Measurements from ENCODE around the gene JAK1. TPM values are rescaled to one million over a fixed set of nuclear protein-coding genes. Genes with fewer than 3 reads are reported as not detected.
A peak's percentile ranks its signal among the peaks of the same experiment; 100 is the strongest.

The JAK1 gene
- total RNA-seq, 1 experiment from 2014 or later: 339 TPM

- H3K4me1 ChIP-seq (ENCODE audit: insufficient read depth, low read length, poor library complexity, severe bottlenecking): peaks cover 11% of the 10 kb centered on the region
- DNase-seq (ENCODE audit: low spot score): no peak
- TF ChIP-seq CTCF (conservative IDR thresholded peaks at IDR 0.05; ENCODE audit: low read depth, low read length) (no peak), EZH2 (IDR thresholded peaks at IDR 0.05; ENCODE audit: borderline replicate concordance, low read depth, low read length, poor library complexity, severe bottlenecking) (no peak)
- ChIA-PET POLR2A (ENCODE audit: low non-redundant PET) (interaction anchor here (0.5 kb wide), 1 partner anchor 24 kb away, joined by 4 read pairs; no protein-coding TSS in a partner anchor), CTCF (no interaction called here)
- no peaks in the 10 kb centered on the region for H3K27me3 ChIP-seq (replicated peaks; ENCODE audit: insufficient read depth, low read depth, low read length, poor library complexity)
- no peaks in the 10 kb centered on the region for H3K9me3 ChIP-seq (ENCODE audit: low read depth, low read length, poor library complexity, severe bottlenecking)
- BruUV-seq (replicated peaks): no TSS peak
- H3K27ac ChIP-seq (ENCODE audit: low read depth, low read length, poor library complexity, severe bottlenecking): no peak overlapping the region
- no peak overlapping the region for H3K4me3 ChIP-seq (ENCODE audit: low read depth, low read length, poor library complexity, severe bottlenecking)
- H3K36me3 ChIP-seq (ENCODE audit: insufficient read depth, low read length, poor library complexity, severe bottlenecking): no peaks in the 10 kb centered on the region
- intact Hi-C loops (cut with micrococcal nuclease; ENCODE audit: unreplicated experiment): no loop called here
Observed at GRCh38 chr1:64973061-64973647, 6.8 kb upstream of the JAK1 start.

DNA sequence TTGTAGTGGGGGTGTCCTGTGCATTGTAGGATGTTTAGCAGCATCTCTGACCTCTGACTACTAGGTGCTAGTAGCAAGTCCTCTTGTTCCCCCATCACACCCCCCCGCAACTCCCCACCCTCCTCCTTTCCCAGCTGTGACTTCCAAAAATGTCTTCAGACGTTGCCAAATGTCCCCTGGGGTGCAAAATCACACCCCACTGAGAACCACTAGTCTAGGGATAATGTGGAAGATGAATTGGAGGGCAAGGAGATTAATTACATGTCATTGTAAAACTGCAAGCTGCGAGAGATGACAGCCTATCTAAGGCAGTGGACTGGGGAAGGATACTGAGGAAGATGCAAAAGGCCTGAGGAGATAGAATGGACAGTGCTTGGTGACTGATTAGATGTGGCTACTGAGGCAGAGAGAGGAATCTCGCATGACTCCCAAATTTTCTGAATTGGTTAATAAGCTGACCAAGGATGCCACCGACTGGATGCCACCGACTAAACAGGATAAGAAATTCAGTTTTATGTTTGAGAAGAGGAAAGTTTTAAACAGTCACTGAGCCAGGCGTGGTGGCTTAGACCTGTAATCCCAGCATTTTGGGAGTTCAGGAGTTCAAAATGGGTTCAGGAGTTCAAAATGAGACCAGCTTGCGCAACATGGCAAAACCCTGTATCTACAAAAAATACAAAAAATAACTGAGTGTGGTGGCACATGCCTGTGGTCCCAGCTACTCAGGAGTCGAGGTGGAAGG is 3.1 kb upstream of the JAK1 start:
- ChIA-PET CTCF (no interaction called here), POLR2A (ENCODE audit: low non-redundant PET) (interaction anchor here (0.6 kb wide), 1 partner anchor 33 kb away, joined by 9 read pairs; no protein-coding TSS in a partner anchor)
- 0 out of 2 replicates have a peak, but pooled peaks have one; percentile 12 for TF ChIP-seq CTCF (conservative IDR thresholded peaks at IDR 0.05; ENCODE audit: low read depth, low read length)
- TF ChIP-seq EZH2 (IDR thresholded peaks at IDR 0.05; ENCODE audit: borderline replicate concordance, low read depth, low read length, poor library complexity, severe bottlenecking): no peak
- Histone ChIP-seq H3K27me3 (replicated peaks; ENCODE audit: insufficient read depth, low read depth, low read length, poor library complexity) (no peaks in the 10 kb centered on the region), H3K27ac (ENCODE audit: low read depth, low read length, poor library complexity, severe bottlenecking) (no peak overlapping the region), H3K4me3 (ENCODE audit: low read depth, low read length, poor library complexity, severe bottlenecking) (no peak overlapping the region), H3K4me1 (ENCODE audit: insufficient read depth, low read length, poor library complexity, severe bottlenecking) (peaks cover 22% of the 10 kb centered on the region), H3K36me3 (ENCODE audit: insufficient read depth, low read length, poor library complexity, severe bottlenecking) (no peaks in the 10 kb centered on the region), H3K9me3 (ENCODE audit: low read depth, low read length, poor library complexity, severe bottlenecking) (no peaks in the 10 kb centered on the region)
- intact Hi-C loops (cut with micrococcal nuclease; ENCODE audit: unreplicated experiment): loop anchor here (1.0 to 5.0 kb wide), 2 partner anchors 33 to 57 kb away; no protein-coding TSS in a partner anchor
- BruUV-seq (replicated peaks): no TSS peak
- DNase-seq (ENCODE audit: low spot score): peak; percentile 84

GRCh38 chr1:64967381-64967780 is 1.0 kb upstream of the JAK1 start:
- Histone ChIP-seq H3K4me3 (ENCODE audit: low read depth, low read length, poor library complexity, severe bottlenecking) (no peak overlapping the region), H3K27me3 (replicated peaks; ENCODE audit: insufficient read depth, low read depth, low read length, poor library complexity) (no peaks in the 10 kb centered on the region), H3K4me1 (ENCODE audit: insufficient read depth, low read length, poor library complexity, severe bottlenecking) (peaks cover 37% of the 10 kb centered on the region), H3K27ac (ENCODE audit: low read depth, low read length, poor library complexity, severe bottlenecking) (no peak overlapping the region), H3K36me3 (ENCODE audit: insufficient read depth, low read length, poor library complexity, severe bottlenecking) (no peaks in the 10 kb centered on the region), H3K9me3 (ENCODE audit: low read depth, low read length, poor library complexity, severe bottlenecking) (no peaks in the 10 kb centered on the region)
- no peak for TF ChIP-seq CTCF (conservative IDR thresholded peaks at IDR 0.05; ENCODE audit: low read depth, low read length)
- no peak for TF ChIP-seq EZH2 (IDR thresholded peaks at IDR 0.05; ENCODE audit: borderline replicate concordance, low read depth, low read length, poor library complexity, severe bottlenecking)
- POLR2A ChIA-PET (ENCODE audit: low non-redundant PET): no interaction called here
- no TSS peak for BruUV-seq (replicated peaks)
- intact Hi-C loops (cut with micrococcal nuclease; ENCODE audit: unreplicated experiment): loop anchor here (5.0 kb wide), 1 partner anchor 35 kb away; no protein-coding TSS in a partner anchor
- DNase-seq (ENCODE audit: low spot score): no peak
- CTCF ChIA-PET: no interaction called here
